DOHH2 (cell line): Measurements from ENCODE around the gene SEMA6A.

Experiments
- H3F3A ChIP-seq: fragments of 200-600 bp; sonication (generic), shearing (Covaris generic); 2 replicates; pipeline ENCODE4 v1.6.0; 2016; ENCODE audit warnings: antibody characterized with exemption, mild to moderate bottlenecking; ENCODE audit not compliant: control insufficient read depth, insufficient read depth
- H3K27ac ChIP-seq: fragments of 200-600 bp; sonication (generic); 2 replicates; pipeline ENCODE4 v1.5.1; 2014; ENCODE audit warnings: low read depth, mild to moderate bottlenecking, low read length, moderate library complexity
- H3K27me3 ChIP-seq: fragments of 200-600 bp; sonication (generic); 2 replicates; pipeline ENCODE4 v1.6.1; 2014; ENCODE audit warnings: mild to moderate bottlenecking, low read length, mixed read lengths; ENCODE audit not compliant: control insufficient read depth
- H3K36me3 ChIP-seq: fragments of 200-600 bp; sonication (generic); 2 replicates; pipeline ENCODE4 v1.6.1; 2014; ENCODE audit warnings: mild to moderate bottlenecking, low read length, moderate library complexity, mixed read lengths; ENCODE audit not compliant: control insufficient read depth
- H3K4me1 ChIP-seq: fragments of 200-600 bp; sonication (generic); 2 replicates; pipeline ENCODE4 v1.6.1; 2014; ENCODE audit warnings: mild to moderate bottlenecking, low read length, mixed read lengths; ENCODE audit not compliant: control insufficient read depth
- H3K4me2 ChIP-seq: fragments of 200-600 bp; sonication (generic); 2 replicates; pipeline ENCODE4 v1.6.0; 2014; ENCODE audit warnings: mild to moderate bottlenecking, low read length, moderate library complexity
- H3K4me3 ChIP-seq: fragments of 200-600 bp; sonication (generic); 2 replicates; pipeline ENCODE4 v1.5.1; 2014; ENCODE audit warnings: mild to moderate bottlenecking, low read length, mixed read lengths
- H3K79me2 ChIP-seq: fragments of 200-600 bp; sonication (generic); 2 replicates; pipeline ENCODE4 v1.6.1; 2014; ENCODE audit warnings: mild to moderate bottlenecking, low read length, mixed read lengths; ENCODE audit not compliant: control insufficient read depth
- H3K9me2 ChIP-seq: fragments of 200-600 bp; sonication (generic); replicated peaks from 2 replicates; pipeline ENCODE4 v1.6.1; 2014; ENCODE audit warnings: mild to moderate bottlenecking, low read length, mixed read lengths; ENCODE audit not compliant: control insufficient read depth
- H3K9me3 ChIP-seq: fragments of 200-600 bp; sonication (generic); 2 replicates; pipeline ENCODE4 v1.6.1; 2014; ENCODE audit warnings: antibody characterized with exemption, low read length, mixed read lengths; ENCODE audit not compliant: control insufficient read depth, insufficient read depth
- H4K20me1 ChIP-seq: fragments of 200-600 bp; sonication (generic); 2 replicates; pipeline ENCODE4 v1.6.0; 2014; ENCODE audit warnings: low read depth, mild to moderate bottlenecking, antibody characterized with exemption, low read length, moderate library complexity; ENCODE audit not compliant: control insufficient read depth, insufficient read depth
- EZH2phosphoT487 ChIP-seq: fragments of 200-600 bp; sonication (generic); IDR thresholded peaks from 2 replicates; pipeline ENCODE4 v1.6.1; 2017; ENCODE audit warnings: borderline replicate concordance, mild to moderate bottlenecking, antibody characterized with exemption, low read length, moderate library complexity, mixed read lengths
- TF ChIP-seq, protein P1 (sequence below): fragments of 200-600 bp; sonication (generic); IDR thresholded peaks from one replicate; pipeline ENCODE4 v1.5.1; 2014; ENCODE audit warnings: antibody characterized with exemption, mild to moderate bottlenecking, low read depth, low read length; ENCODE audit not compliant: poor library complexity, severe bottlenecking

Gene SEMA6A

DNA sequence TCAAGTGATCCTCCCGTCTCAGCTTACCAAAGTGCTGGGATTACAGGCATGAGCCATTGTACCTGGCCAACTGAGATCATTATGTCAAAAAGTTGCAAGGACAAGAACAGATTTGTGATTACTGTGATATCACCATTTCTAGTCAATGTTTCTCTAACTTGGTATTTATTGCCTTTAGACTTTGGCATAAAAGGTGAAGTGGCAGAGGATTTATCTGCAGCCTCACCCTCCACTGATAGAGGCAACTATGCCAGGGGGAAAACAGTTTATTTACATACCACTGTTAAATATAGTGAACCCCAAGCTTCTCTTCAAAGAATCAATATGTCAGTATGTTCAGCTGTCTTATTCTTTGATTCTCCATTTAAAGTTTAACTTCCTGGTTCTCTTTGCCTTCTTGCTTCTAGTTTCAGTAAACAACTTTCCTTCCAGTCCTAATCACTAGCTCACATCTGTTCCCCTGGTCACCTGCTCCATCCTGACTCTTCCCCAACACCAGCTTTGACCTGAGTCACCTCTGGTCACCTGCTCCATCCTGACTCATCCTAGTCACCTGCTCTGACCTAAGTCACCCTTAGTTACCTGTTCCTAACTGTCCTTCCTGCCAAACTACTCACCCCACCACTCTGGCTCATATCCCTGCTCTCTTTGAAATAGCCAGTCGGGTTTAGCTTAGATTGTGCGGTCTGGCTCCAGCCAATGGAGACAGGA, 29.9 kb downstream of the SEMA6A start:
- no peaks in the 10 kb centered on the region for H3K36me3 ChIP-seq
- no peaks in the 10 kb centered on the region for H3K79me2 ChIP-seq
- H3F3A ChIP-seq: no peaks in the 10 kb centered on the region
- H4K20me1 ChIP-seq: no peaks in the 10 kb centered on the region
- no peak overlapping the region for H3K4me2 ChIP-seq
- 0 out of 2 replicates have a peak, but pooled peaks cover 2% of the 10 kb centered on the region for H3K27me3 ChIP-seq
- H3K27ac ChIP-seq: no peak overlapping the region
- H3K4me3 ChIP-seq: no peak overlapping the region
- TF ChIP-seq, protein P1, sequence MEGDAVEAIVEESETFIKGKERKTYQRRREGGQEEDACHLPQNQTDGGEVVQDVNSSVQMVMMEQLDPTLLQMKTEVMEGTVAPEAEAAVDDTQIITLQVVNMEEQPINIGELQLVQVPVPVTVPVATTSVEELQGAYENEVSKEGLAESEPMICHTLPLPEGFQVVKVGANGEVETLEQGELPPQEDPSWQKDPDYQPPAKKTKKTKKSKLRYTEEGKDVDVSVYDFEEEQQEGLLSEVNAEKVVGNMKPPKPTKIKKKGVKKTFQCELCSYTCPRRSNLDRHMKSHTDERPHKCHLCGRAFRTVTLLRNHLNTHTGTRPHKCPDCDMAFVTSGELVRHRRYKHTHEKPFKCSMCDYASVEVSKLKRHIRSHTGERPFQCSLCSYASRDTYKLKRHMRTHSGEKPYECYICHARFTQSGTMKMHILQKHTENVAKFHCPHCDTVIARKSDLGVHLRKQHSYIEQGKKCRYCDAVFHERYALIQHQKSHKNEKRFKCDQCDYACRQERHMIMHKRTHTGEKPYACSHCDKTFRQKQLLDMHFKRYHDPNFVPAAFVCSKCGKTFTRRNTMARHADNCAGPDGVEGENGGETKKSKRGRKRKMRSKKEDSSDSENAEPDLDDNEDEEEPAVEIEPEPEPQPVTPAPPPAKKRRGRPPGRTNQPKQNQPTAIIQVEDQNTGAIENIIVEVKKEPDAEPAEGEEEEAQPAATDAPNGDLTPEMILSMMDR: no peak
- TF ChIP-seq EZH2phosphoT487: no peak
- no peaks in the 10 kb centered on the region for H3K4me1 ChIP-seq
- H3K9me3 ChIP-seq: peaks cover 10% of the 10 kb centered on the region; the same call in 1 of the 2 replicates
- no peaks in the 10 kb centered on the region for H3K9me2 ChIP-seq

DNA sequence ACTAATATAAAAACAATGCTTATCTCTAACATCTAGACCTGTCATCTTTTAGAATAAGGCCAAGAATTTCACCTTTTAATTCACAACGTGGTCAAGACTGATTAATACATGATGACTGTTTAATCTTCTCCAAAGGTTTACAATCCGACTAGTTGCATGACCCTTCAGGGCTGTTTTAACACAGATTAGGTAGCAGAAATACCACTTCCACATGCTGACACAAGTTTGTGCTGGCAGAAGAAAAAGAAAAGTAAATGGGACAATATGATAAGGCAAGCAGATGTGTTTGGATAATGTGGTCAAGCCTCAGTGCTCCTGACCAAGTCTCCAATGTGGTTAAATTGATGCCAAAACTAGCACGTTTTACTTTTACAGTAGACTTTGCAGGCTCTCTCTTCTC, 31.1 kb downstream of the SEMA6A start:
- Histone ChIP-seq H4K20me1 (no peaks in the 10 kb centered on the region), H3K4me1 (no peaks in the 10 kb centered on the region), H3K9me2 (no peaks in the 10 kb centered on the region), H3K9me3 (peaks cover 10% of the 10 kb centered on the region; the same call in 1 of the 2 replicates), H3F3A (no peaks in the 10 kb centered on the region), H3K79me2 (no peaks in the 10 kb centered on the region), H3K27ac (no peak overlapping the region), H3K27me3 (0 out of 2 replicates have a peak, but pooled peaks cover 2% of the 10 kb centered on the region), H3K36me3 (no peaks in the 10 kb centered on the region), H3K4me3 (no peak overlapping the region), H3K4me2 (no peak overlapping the region)
- TF ChIP-seq, protein P1: no peak
- no peak for TF ChIP-seq EZH2phosphoT487

DNA sequence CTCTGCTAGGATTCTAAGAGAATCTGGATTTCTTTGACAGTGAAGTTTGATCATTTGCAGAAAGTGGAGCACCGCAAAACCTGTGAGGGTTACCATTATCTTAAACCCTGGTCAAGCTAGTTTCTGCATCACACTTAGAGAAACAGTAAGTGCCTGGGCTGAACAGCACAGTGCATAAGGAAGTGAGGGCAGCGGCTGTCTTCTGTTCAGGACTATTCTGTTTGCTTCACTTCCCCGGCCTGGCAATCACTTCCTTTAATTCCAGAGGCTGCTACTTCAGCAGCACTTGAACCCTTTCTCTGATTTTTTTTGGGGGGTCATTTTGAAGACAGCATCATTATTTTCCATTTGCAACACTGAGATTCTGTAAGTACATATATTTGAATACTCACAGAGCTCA, 32.0 kb downstream of the SEMA6A start:
- no peaks in the 10 kb centered on the region for H3F3A ChIP-seq
- no peak overlapping the region for H3K4me3 ChIP-seq
- no peaks in the 10 kb centered on the region for H3K36me3 ChIP-seq
- 0 out of 2 replicates have a peak, but pooled peaks cover 2% of the 10 kb centered on the region for H3K27me3 ChIP-seq
- peaks cover 10% of the 10 kb centered on the region; the same call in 1 of the 2 replicates for H3K9me3 ChIP-seq
- no peaks in the 10 kb centered on the region for H3K79me2 ChIP-seq
- H3K4me2 ChIP-seq: no peak overlapping the region
- TF ChIP-seq, protein P1: no peak
- TF ChIP-seq EZH2phosphoT487: no peak
- no peak overlapping the region for H3K27ac ChIP-seq
- H3K4me1 ChIP-seq: no peaks in the 10 kb centered on the region
- no peaks in the 10 kb centered on the region for H4K20me1 ChIP-seq
- no peaks in the 10 kb centered on the region for H3K9me2 ChIP-seq
